GM21515 (cell line): ENCODE measurements around the gene HIVEP3.

Source experiments
- ATAC-seq: cut with Tn5 transposase; IDR thresholded peaks from one replicate; pipeline ENCODE4 v1.9.1; 2021; ENCODE audit not compliant: unreplicated experiment

The HIVEP3 gene

DNA sequence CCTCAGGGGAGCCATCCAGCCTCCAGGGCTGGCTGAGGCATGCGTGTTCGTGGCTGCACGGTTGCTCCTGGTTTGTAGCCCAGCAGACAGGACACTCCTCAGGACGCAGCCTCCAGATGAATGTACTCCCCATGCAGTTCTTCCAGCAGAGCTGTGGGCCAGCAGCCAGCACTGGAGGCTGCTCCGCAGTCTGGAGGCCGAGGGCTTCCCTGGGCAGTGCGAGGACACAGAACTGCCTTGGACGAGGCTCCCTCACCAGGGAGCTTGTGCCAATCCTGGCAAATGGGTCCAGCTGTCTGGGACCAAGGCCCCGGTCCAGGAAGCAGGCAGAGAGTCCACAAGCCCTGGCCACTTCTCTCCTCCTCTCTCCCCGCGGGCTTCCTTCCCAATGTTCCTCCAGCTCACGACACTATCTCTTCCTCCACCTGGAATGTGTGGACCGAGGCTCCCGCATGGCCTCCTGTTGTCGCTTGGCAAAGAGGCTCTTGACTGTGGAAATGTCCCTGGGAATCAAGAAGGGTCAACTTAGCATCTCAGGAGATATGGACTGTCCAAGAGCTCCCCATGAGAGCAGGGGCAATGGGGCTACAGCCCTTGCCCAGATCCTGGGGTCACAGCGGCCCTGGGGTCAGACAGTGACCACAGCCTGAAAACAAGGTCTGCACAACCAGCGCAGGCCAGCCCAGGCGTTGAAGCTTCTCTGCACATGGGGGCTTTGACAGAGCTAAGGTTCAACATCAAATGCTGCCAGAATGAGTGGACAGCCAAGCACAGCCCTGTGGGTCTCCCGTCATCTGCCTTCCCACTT lies 439.5 kb downstream of the HIVEP3 start:
- ATAC-seq = no peak

DNA sequence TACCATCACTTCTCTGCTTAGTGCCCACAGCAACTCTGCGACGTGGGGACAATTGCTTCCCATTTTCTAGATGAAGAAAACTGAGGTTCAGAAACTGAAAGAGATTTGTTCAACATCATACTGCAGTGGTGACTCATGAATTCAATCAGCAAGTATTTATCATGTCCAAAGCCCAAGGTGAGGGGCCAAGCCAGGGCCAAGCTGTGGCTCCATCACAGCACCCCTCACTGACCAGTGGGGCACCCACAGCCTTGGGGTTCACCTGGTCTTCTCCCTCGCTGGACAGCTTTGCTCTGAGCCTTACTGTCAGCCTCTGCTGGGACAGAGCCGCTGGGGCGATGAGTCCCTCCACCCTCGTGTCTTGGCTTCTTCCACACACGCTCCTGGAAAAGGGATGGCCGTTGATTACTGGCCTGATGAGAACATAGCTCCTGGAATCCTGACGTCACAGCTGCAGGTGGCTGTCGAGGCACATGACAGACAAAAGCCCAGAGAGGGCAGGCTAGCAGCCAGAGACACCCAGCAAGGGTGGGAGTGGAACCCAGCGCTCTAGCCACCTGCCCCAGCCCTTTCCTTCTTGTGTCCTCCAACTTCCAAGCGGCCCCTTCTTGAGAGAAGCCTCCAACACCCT lies 440.5 kb downstream of the HIVEP3 start:
- no peak for ATAC-seq

DNA sequence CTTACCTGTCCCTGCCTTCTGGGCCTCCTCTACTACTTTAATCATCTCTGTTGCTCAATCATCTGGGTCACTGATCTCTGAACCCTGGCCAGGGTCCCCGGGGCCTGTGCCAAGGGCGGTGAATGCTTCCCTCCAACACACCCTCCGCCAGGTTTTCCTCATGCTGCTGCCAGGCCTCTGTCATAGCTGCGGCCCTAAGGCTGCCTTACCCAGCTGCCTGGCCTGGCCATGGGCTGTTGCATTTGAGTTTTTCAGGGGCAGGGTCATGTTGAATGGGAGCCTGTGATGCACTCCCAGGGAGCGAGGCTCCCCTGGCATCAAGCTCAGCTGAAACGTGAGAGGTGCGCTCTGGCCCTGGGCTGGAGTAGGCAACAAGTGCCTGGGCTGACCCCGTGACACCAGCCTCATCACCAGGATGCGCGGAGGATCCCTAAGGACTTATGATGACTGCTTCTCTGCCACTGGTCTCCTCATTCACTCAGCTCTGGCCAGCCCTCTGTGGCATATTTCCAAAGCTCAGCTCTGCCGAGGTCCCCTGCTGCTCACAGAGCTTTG lies 441.8 kb downstream of the HIVEP3 start:
- ATAC-seq = no peak

DNA sequence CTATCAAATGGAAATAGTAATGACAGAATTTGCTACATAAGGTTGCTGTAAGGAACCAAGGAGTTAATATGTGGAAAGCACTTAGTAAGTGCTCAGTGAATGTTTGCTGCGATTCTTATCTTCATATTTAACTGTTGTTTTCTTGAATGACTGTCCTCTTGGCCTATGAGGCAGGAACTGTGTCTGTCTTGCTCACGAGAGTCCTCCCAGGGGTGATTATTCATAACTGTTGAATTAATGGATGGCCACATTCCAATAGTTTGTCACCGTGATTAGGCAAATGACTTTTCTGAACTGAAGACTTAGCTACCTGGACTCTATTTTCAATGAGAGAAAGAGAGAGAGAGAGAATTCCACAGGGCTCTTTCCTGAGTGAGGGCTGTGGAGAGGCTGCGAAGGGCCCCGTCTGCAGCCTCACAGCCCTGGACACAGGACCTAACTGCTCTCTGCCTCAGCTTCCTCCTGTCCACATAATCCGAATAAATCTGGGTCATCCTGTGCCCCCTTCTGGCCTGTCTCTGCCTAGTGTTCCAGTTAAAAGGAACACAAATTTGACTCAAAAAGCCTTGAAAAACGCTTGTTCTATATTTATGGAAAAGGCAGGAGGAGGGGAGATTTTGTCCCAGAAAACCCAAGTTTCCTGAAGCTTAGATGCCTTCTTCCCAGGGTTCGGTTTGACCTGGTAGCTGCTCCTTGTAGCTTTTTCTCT lies 442.7 kb downstream of the HIVEP3 start:
- ATAC-seq = no peak

DNA sequence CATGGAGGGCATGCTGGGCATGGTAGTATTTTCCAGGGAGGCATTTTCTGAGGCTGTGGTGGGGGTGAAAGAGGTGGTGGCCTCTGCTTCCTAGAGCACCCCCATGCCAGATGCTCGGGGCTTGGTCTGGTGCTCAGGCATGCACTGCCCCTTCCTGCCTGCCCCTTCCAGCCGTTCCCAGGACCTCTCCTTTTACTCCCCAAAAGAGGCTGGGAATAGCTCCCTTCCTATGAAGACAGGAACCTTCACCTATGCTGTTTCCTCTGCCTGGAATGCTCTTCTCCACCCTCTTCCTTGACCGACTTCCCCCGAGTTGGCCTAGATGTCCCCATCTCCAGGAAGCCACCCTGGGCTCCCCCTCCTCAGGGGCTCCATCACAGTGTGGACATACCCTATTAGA lies 443.4 kb downstream of the HIVEP3 start:
- no peak for ATAC-seq

DNA sequence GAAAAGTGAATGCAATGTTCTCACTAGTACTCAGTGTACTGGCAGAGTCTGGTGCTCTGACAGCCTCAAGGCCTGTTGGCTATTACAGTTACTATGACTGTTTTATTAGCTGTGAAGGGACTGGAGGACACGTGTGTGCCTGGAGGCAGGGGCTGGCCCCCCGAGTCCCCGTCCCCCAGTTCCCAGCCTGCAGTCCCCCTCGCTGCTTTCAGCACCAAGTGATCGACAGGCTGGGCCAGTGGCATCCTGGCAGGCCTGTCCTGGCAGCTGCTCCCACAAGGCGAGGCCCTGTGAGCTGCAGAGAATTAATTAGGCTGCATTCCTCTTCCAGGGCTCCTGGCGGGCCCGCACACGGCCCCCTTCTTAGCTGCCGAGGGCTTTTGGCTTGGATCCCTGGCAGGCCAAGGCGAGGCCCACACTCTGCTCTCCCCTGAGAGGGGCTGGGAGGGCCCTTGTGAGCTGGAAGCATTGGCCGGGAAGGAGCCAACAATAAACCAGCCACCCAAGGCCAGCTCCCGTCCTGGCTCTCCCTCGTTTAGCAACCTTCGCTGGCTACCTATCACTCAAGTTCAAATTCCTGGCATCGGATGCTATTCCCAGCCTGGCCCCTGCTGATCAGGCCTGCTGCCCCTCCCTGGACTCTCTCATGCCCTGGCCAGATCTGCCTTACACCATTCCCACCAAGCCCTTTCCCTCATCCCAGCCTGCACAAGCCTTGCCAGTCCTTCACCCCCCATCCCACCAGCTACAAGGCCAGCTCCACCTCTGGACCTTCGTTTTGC lies 444.0 kb downstream of the HIVEP3 start:
- no peak for ATAC-seq

DNA sequence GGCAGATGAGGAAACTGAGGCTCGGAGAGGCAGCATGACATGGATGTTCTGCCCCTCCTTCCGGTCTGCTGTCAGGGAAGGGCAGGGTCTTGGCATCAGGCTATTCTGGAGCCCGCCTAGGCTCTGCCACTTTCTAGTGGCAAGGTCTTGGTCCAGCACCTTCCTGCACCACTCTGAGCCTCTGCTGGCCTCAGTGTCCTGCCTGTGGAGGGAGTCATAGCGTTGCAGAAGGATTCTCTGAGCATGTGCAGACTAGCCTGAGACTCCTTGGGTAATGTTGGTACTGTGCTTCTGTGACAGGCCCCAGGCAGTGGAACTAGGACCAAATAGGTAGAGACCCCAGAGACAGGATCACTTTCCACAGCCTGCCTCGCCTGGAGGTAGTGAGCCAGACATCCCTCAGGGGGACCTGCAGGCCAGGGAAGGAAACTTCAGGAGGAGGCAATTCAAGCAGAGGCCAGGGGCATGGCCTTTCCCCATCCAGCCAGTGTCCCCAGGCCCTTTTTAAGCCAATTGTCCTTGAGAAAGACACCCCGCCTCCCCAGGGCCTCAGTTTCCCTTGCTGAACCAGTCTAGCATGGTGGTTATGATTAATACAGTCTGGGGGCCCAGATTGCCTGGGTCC lies 444.9 kb downstream of the HIVEP3 start:
- ATAC-seq = no peak

DNA sequence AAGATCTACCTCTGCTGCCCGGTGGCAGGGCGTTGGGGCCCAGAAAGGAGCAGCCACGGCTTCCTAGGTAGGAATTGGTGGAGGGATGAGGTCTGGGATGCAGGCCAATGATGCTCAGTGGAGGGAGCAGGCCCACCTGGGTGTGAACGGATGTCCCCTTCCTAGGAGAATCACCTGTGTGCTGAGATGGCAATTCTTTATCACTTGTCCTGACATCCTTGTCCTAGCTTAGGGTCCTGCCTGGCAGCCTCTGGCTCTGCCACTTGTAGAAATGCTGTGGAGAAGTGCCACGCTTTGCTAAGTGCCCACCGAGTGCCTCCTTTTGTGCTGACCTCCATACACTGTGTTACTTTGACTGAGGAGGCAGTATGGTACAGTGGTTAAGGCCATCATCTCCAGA lies 447.1 kb downstream of the HIVEP3 start:
- ATAC-seq = no peak

DNA sequence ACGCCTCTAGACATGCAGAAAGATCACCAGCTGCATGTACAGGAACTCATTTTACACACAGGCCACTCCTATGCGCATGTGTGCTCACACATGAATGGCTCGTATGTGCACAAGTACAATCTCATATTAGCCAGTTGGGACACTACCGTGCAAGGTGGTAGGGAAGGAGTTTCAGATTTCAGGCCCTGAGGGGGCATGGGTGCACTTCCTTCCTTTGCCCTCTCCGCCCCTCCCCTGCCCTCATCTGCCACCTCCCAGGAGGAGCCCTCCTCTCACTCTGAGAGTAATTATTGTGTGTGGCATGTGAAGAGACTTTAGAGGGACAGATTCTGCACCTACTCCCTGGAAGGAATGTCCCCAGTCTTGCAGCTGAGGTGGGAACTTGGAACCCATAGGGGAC lies 449.0 kb downstream of the HIVEP3 start:
- ATAC-seq = no peak

DNA sequence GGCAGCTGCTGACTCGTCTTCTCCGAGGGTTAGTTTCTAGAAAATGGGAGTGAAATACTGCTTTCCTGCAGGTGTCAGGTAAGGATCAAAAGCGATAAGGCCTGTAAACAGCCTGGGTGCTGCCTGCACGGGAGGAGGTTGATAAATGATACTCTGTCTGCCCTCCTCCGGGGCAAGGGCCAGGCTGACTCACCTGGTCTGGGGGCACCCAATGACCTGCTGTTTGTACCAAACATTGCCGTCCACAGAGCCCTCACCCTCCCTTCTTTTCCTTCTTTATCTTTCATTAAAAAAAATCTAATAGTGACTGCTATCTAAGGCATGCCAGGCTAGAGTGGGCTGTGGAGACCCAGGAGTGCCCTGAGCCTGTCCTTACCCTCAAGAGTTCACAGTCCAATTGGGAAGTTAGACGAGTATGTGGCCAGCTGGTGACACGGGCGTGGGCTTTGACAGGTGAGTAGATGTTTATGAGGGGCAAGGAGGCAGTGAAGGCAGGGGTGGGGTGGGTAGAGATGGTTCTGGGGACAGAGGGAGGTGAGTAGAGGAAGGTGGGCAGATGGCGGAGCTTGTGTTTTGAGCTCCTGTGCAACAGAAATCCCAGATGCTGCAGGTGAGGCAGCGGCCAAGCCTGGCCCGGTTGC lies 450.5 kb downstream of the HIVEP3 start:
- no peak for ATAC-seq

DNA sequence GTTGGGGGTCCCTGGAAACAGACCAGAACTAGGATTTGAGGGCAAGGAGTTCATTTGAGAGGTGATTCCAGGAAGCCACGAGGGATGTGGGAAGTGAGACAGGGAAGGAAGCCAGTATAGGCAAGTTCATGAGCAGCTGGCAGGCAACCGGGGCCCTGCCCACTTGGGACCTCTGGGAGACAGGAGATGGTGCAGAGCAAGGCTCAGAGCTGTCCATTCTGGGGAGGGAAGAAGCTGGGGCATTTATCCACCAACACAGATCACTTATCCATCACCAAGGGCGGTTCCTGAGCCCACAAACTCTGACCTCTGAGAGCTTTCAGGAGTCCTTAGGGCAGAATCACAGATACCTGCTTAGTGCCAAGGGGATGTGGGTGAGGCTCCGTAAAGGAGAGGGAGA lies 451.0 kb downstream of the HIVEP3 start:
- ATAC-seq = no peak

DNA sequence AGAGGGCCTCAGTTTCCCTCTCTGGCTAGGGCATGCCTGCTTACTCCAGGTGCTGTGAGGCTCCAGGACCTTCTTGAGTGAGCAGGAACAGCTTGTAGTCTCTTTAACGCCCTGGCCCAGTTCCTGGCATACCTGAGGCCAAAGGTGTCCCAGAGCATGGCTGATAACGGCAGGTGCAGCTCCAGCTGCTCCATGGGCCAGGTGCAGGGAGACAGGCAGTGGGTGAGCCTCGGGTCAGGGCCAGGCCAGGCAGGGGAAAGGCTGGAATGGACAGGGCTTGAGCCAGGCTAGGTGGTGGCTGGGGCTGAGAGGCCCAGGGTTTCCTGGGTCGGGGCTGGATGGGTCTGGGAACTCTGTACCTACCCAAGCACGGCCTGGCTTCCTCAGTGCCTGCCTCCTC lies 452.6 kb downstream of the HIVEP3 start:
- no peak for ATAC-seq

DNA sequence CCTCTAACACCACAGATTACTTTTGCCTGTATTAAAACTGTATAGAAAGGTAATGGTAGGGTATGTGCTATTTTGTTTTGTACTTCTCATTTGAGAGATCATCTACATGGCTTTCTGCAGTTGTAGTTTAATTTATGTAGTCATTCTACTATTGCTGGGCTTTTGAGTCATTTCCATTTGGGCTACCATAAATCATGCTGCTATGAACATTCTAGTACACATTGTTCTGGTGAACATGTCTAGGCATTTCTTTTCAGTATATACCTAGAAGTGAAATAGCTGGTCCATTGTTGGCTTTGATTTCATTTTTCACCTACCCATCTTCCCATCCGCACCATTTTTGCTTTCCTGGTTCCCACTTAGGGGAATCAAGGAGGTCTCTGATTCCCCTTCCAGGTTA lies 453.0 kb downstream of the HIVEP3 start:
- ATAC-seq = no peak

DNA sequence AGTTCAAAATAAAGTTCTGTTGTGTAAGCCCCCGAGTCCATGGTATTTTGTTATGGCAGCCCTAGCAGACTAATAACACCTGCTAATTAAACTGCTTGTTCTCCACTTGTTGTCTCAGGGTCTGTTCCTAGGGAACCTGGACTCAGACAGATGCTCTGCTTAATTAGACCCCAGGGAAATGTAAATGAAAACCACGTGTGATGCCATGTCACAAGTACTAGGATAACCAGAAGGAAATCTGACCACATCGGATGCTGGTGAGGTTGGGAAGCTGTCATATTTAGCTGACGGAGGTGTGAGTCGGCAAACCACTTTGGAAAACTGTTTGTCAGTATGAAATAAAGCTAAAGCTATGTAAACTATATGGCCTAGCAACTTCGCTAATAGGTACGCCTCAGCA lies 453.8 kb downstream of the HIVEP3 start:
- no peak for ATAC-seq

DNA sequence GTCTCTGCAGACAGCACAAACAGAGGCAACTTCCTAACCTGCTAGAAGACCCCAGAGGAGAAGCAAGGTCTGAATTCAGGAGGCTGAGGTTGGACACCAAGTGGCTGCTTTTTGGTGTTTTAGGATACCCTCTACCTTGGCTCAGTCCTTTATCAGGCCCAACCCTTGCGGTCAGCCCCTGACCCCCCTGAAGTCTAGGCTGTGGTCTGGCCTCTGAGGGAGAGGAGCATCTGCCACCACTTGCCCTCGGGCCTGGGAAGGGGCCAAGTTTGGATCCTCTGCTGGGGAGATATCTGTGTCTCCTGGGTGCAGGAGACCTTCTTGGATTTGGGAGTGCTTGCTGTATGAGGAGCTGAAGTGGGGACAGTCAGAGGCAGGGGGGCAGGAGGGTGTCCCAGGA lies 455.2 kb downstream of the HIVEP3 start:
- ATAC-seq = no peak

DNA sequence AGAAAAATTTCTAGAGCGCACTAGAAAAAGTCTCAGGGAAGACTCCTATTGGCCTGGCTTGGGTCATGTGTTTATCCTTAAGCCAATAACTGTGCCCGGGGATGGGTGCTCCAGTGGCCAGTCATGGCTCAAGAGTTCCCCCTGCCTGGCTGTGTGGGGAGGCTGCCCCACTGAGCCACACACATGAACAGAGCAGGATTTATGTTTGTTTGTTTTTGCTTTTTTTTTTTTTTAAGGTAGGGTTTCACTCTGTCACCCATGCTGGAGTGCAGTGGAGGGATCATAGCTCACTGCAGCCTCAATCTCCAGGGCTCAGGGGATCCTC lies 456.1 kb downstream of the HIVEP3 start:
- ATAC-seq = no peak

DNA sequence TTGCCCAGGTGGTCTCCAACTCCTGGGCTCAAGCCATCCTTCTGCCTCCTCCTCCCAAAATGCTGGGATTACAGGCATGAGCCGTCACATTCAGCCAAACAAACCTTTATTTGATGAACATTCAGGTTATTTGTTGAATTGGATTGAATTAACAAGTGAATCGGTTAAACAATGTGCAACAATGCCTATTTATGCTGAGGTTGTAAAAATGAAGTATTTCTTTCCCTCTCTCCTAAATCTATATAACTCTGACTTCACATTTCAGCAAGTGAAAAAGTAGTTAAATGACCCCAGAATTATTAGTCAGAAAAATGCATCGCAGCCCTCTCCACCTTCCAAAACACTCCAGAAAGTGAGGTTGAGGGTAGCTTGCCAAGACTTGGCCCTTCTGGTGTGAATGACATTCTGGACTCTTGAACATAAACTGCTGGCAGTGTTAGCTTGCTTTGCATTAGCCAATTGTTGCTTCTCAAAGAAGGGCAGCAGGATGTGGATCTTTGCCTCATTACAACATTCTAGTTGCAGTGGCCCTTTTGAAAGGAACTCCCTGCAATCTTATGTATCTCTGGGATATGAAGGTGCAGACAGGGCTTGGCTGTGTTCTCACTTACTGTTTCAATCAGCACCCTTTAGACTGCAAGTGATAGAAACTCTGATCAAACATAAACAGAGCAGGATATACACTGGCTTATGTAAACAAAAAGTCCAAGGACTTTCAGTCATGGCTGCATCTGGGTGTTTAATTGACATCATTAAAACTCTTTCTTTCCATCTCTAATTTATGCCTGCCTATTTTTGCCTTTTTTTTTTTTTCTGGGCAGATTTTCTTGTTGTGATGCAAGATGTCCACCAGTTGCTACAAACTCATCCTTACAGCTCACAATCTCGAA lies 456.7 kb downstream of the HIVEP3 start:
- no peak for ATAC-seq

DNA sequence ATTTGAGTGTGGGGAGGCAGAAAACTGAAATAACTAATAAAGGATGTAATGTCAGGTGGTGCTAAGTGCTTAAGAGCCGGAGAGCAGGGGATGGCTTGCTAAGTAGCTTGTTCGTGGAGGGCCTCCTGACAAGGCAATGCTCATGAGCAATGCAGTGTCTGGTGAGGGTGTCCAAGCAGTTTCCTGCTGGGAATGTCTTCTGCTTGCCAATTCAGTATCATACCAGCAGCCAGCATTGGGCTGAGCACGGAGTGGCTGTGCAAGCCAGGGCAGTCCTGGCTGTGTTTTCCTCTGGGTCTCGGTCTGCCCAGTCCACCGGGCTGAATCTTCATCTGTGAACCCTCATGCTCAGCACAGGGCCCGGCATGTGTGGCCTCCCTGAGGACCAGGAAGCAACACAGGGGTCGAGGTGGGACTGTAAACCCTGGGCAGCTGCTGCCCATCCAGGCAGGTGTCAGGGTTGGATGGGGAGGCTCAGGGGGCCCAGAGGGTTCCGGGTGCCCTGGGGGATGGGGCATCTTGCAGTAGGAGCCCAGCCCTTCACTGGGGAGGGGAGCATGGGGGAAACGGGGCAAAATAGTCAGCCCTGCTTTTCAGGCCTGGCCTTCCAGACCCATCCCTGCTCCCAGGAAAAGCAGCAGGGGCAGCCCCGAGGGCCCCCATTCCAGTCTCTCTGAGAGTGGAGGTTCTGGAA lies 461.7 kb downstream of the HIVEP3 start:
- no peak for ATAC-seq
